HG03064 (cell line): ENCODE results near the gene SCPEP1.

ENCODE experiments used
- ATAC-seq: cut with Tn5 transposase; IDR thresholded peaks from one replicate; pipeline ENCODE4 v1.9.1; 2021; ENCODE audit warnings: low read depth; ENCODE audit not compliant: unreplicated experiment

SCPEP1 gene

DNA sequence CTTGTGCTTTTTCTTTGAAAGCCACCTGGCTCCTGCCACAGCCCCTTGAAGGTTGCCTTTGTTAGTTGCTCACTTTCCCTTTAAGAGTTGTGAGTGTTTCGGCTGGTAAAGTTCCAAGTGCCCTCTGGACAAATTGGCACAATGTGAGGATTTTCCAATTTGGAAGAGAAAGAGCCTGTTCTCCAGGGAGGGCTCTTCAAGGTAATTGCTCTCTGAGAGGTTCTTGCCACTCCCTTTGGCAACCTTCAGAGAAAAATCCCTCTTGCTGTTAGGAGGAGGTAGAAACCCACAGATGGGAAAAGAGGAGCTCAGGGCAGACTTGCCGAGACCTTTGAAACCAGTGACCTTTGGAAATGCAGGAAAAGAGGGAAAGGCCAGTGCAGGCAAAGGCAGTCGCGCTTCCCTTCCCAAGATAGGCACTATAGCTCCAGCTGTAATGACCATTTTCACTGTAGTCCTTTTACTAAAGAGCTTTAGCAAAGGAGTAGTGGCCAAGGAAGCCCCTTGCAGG lies 58.1 kb downstream of the SCPEP1 start:
- ATAC-seq, result no peak

DNA sequence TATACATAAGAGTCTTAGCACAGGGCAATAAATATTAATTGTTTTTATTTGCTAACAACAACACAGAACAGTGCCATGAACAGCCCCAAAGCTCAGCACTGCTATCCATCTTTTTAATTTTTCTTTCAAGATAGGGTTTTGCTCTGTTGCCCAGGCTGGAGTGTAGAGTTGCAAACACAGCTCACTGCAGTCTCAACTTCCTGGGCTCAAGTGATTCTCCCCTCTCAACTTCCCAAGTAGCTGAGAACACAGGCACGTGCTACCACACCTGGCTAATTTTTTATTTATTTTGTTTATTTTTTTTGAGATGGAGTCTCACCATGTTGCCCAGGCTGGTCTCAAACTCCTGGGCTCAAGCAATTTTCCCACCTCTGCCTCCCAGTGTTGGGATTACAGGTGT lies 59.5 kb downstream of the SCPEP1 start:
- no peak for ATAC-seq

DNA sequence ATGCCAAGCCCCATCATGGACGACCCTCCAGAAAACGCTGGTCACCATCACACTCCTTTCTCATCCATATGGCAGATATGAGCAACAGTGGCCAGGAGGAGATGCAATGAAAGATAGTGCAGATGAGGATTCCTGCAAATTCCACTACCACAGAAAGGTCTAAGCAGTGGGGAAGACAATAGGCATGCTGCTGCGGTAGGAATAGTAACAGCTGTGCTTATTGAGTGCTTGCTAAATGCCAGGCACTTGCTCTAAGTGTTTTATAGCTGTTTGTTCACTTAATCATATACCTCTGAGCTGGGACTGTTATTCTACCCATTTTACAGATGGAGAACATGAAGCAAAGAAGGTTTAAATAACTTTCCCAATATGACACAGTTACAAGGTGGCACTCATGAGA lies 60.6 kb downstream of the SCPEP1 start:
- ATAC-seq, result no peak

DNA sequence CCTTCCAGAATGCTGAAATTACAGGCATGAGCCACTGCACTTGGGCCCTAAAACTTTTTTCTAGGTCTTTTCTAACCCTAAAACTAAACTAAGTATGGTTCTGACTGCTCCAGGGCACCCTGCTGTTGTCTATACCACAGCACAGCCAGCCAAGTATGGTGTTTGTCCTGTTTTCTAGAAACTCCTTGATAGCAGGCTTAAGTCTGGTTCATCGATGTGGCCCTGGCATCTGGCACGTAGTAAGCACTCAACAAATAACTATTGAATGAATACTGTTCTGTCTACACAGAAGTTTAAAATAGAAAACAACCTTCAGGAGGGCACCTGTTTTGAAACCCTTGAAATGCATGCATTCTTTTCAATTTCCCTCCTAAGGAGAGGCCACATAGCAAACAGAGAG lies 62.6 kb downstream of the SCPEP1 start:
- ATAC-seq, result no peak

DNA sequence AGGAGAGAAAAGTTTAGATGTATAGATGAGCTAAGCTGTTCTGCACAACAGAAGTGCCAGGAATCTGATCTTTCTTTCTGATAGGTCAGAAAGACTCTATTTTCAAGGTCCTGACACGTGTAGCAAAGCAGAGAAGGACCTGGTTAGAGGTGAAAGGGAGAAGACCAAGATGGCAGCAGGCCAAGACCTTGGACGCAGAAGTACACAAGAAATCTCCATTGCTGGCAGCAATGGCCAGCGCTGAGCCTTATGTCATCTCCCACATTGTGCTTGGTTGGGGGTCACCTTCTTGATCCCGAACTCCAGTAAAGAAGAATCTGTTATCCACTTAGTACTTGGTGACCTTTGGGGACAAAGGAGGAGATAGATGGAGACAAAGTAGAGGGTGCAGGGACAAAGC lies 65.3 kb downstream of the SCPEP1 start:
- ATAC-seq, result no peak

DNA sequence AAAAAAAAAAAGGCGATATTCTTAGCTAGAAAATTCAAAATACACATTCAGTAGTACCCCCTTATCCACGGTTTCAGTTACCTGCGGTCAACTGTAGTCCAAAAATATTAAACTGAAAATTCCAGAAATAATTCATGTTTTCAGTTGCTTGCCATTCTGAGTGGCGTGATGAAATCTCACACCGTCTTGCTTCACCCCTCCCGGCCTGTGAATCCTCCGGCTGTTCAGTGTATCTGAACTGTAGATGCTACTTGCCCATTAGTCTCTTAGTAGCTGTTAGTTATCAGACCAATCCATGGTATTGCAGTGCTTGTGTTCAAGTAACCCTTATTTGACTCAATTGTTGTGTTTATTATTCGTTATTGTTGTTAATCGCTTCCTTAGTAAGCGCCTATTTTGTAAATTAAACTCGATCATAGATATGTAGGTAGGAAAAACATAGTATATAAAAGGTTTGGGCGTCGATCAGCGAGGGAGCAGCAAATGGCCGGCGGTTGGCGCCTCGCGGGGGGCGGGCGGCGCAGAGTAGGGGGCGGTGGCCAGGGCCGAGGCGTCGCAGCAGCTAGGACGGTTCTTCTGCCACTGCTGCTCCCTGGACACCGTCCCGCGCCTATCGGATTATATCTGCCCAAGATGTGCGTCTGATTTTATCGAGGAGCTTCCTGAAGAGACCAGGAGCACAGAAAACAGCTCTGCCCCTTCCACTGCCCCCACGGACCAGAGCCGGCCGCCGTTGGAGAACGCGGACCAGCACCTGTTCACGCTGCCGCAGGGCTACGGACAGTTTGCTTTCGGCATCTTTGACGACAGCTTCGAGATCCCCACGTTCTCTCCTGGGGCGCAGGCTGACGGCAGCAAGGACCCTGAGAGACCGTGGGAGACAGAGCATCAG lies 67.3 kb downstream of the SCPEP1 start:
- no peak for ATAC-seq

DNA sequence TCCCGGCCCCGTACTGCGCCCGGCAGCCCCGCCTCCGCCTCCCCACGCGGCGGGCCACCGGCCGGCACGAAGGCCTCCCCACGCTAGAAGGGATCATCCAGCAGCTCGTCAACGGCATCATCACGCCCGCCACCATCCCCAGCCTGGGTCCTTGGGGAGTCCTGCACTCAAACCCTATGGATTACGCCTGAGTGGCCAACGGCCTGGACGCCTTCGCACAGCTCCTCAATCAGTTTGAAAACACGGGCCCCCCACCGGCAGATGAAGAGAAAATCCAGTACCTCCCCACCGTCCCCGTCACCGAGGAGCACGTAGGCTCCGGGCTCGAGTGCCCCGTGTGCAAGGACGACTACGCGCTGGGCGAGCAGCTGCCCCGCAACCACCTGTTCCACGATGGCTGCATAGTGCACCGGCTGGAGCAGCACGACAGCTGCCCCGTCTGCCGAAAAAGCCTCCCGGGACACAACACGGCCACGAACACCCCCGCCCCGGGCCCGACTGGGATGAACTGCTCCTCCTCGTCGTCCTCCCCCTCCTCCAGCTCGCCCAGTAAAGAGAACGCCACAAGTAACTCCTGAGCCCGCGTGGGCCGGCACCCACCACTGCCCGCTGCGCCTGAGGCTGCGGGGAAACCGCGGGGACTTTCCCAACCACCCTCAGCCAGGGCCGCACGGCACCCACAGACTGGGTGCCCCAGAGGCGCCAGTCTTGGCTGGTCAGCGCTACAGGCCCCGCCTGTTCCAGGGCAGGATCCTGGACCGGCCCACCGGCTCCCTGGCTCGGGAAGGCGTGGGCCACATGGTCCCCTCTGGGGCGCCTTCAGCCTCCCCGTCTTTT lies 68.2 kb downstream of the SCPEP1 start:
- ATAC-seq, result peak; percentile 55

DNA sequence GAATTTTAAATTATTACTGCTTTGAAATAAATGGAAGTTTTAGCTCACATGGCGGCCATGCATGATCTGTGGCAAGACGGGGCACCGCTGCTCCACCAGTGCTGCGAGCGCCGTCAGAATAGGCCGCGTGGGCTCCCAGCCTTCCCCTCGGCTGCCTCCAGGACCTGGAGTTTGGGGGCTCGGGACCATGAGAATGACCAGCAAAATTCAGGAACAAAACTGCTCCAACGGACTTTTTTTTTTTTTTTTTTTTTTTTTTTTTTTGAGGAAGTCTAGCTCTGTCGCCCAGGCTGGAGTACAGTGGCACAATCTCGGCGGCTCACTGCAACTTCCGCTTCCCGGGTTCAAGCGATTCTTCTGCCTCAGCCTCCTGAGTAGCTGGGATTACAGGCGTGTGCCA lies 68.8 kb downstream of the SCPEP1 start:
- no peak for ATAC-seq

DNA sequence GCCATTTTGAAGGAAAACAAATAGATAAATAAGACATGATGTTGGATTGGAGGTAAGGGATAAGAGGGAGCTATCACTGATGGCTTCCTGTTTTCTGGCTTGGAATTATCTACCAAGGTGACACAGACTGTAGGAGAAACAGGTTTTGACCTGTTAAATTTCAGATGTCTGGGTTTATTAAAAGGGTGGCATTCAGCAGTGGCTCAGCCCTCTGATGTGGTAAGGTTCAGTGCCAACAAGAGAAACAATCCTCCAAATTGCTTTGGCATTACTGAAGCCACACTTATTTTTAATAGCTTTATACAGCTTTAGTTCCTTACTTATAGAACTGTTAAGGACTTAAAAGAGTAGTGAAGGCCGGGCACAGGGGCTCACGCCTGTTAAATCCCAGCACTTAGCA lies 70.2 kb downstream of the SCPEP1 start:
- no peak for ATAC-seq

DNA sequence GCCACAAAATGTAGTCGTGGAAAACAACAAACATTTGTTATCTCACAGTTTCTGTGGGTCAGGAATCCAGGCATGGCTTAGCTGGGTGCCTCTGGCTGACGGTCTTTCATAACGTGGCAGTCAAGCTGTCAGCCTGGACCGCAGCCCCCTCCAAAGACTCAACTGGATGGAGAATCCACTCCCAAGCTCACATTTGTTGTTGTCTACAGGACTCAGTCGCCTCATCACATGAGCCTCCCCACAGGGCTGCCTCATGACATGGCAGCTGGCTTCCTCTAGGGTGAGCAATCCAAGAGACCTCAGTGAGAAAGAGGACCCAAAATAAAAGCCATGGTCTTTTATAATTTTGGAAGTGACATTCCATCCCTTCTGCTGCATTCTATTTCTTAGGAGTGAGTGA lies 72.4 kb downstream of the SCPEP1 start:
- ATAC-seq, result no peak

DNA sequence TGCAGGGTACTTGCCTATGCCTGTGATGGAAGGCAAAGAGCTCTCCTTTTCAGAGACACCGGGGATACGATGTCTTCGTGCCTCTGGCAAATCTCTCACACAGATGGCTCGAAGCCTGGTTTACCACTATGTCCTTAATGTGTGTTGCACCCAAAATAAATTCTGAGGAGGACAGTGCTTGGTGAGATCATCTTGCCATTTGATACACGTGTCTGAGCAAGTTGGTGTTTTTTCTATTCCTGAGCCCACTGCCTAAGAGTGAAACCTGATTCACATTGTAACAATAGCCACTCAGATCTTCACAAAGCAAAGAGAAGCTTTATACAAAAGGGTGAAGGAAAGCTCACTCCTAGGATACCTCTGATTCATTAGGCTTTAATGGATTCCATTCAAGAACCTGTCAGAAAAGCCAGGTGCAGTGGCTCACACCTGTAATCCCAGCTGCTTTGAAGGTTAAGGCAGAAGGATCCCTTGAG lies 74.0 kb downstream of the SCPEP1 start:
- no peak for ATAC-seq
